ENCODE measurements around the gene KIF1A. TPM values are rescaled to one million over a fixed set of nuclear protein-coding genes. Genes with fewer than 3 reads are reported as not detected.

The KIF1A gene
- total RNA-seq, 1 experiment from 2014 or later: not detected

- intact Hi-C loops (cut with micrococcal nuclease): no loop called here
- no peaks in the 10 kb centered on the region for H3K9me2 ChIP-seq (replicated peaks; ENCODE audit: low read length)
- no peak overlapping the region for H2AFZ ChIP-seq (ENCODE audit: low read length)
- H3K4me2 ChIP-seq (ENCODE audit: low read length): no peak overlapping the region
- no peaks in the 10 kb centered on the region for H3K9me3 ChIP-seq (ENCODE audit: low read length)
- no peak for ATAC-seq
- POLR2A ChIA-PET (ENCODE audit: unreplicated experiment): no interaction called here
- peaks cover 53% of the 10 kb centered on the region for H3K27me3 ChIP-seq (ENCODE audit: low read length)
- no peaks in the 10 kb centered on the region for H3K4me1 ChIP-seq (ENCODE audit: insufficient read depth, low read length)
- no peaks in the 10 kb centered on the region for H4K20me1 ChIP-seq (ENCODE audit: low read length)
- CTCF ChIA-PET: no interaction called here
- H3K36me3 ChIP-seq (ENCODE audit: low read depth, low read length): no peaks in the 10 kb centered on the region
- H3F3A ChIP-seq (ENCODE audit: low read length, unreplicated experiment): no peaks in the 10 kb centered on the region
- no peak overlapping the region for H3K4me3 ChIP-seq (ENCODE audit: low read length)
- H3K79me2 ChIP-seq (ENCODE audit: low read length): no peaks in the 10 kb centered on the region
- no peak for DNase-seq
- no peak overlapping the region for H3K27ac ChIP-seq (ENCODE audit: low read length)
- BruUV-seq (replicated peaks): no TSS peak
- TF ChIP-seq EZH2 (IDR thresholded peaks at IDR 0.05; ENCODE audit: low read length, unreplicated experiment): no peak
- TF ChIP-seq EZH2phosphoT487 (IDR thresholded peaks at IDR 0.05; ENCODE audit: borderline replicate concordance, low read length): no peak
- TF ChIP-seq, protein P1, sequence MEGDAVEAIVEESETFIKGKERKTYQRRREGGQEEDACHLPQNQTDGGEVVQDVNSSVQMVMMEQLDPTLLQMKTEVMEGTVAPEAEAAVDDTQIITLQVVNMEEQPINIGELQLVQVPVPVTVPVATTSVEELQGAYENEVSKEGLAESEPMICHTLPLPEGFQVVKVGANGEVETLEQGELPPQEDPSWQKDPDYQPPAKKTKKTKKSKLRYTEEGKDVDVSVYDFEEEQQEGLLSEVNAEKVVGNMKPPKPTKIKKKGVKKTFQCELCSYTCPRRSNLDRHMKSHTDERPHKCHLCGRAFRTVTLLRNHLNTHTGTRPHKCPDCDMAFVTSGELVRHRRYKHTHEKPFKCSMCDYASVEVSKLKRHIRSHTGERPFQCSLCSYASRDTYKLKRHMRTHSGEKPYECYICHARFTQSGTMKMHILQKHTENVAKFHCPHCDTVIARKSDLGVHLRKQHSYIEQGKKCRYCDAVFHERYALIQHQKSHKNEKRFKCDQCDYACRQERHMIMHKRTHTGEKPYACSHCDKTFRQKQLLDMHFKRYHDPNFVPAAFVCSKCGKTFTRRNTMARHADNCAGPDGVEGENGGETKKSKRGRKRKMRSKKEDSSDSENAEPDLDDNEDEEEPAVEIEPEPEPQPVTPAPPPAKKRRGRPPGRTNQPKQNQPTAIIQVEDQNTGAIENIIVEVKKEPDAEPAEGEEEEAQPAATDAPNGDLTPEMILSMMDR (conservative IDR thresholded peaks at IDR 0.05; ENCODE audit: low read depth, low read length): no peak
- no peak overlapping the region for H3K9ac ChIP-seq (ENCODE audit: low read length)
These were observed 101.0 kb downstream of the KIF1A start for GRCh38 chr2:240718896-240719490.

- Histone ChIP-seq H3K27me3 (ENCODE audit: low read length) (peaks cover 53% of the 10 kb centered on the region), H4K20me1 (ENCODE audit: low read length) (no peaks in the 10 kb centered on the region), H3K4me2 (ENCODE audit: low read length) (no peak overlapping the region), H3F3A (ENCODE audit: low read length, unreplicated experiment) (no peaks in the 10 kb centered on the region), H3K79me2 (ENCODE audit: low read length) (no peaks in the 10 kb centered on the region), H3K27ac (ENCODE audit: low read length) (no peak overlapping the region), H3K9me3 (ENCODE audit: low read length) (no peaks in the 10 kb centered on the region), H3K4me1 (ENCODE audit: insufficient read depth, low read length) (no peaks in the 10 kb centered on the region), H3K9ac (ENCODE audit: low read length) (no peak overlapping the region), H3K4me3 (ENCODE audit: low read length) (no peak overlapping the region), H2AFZ (ENCODE audit: low read length) (no peak overlapping the region), H3K9me2 (replicated peaks; ENCODE audit: low read length) (no peaks in the 10 kb centered on the region), H3K36me3 (ENCODE audit: low read depth, low read length) (no peaks in the 10 kb centered on the region)
- CTCF ChIA-PET: no interaction called here
- no peak for DNase-seq
- ATAC-seq: no peak
- TF ChIP-seq, protein P1 (conservative IDR thresholded peaks at IDR 0.05; ENCODE audit: low read depth, low read length): no peak
- TF ChIP-seq EZH2phosphoT487 (IDR thresholded peaks at IDR 0.05; ENCODE audit: borderline replicate concordance, low read length): no peak
- no peak for TF ChIP-seq EZH2 (IDR thresholded peaks at IDR 0.05; ENCODE audit: low read length, unreplicated experiment)
- POLR2A ChIA-PET (ENCODE audit: unreplicated experiment): no interaction called here
- no TSS peak for BruUV-seq (replicated peaks)
- intact Hi-C loops (cut with micrococcal nuclease): no loop called here
These were observed 102.1 kb downstream of the KIF1A start for GRCh38 chr2:240717681-240718581.

GRCh38 chr2:240717181-240717641 lies 102.8 kb downstream of the KIF1A start:
- no peak for DNase-seq
- Histone ChIP-seq H3K27me3 (ENCODE audit: low read length) (peaks cover 53% of the 10 kb centered on the region), H4K20me1 (ENCODE audit: low read length) (no peaks in the 10 kb centered on the region), H3K4me3 (ENCODE audit: low read length) (no peak overlapping the region), H3K4me1 (ENCODE audit: insufficient read depth, low read length) (no peaks in the 10 kb centered on the region), H2AFZ (ENCODE audit: low read length) (no peak overlapping the region), H3K36me3 (ENCODE audit: low read depth, low read length) (no peaks in the 10 kb centered on the region), H3K9me3 (ENCODE audit: low read length) (no peaks in the 10 kb centered on the region), H3K79me2 (ENCODE audit: low read length) (no peaks in the 10 kb centered on the region), H3K9me2 (replicated peaks; ENCODE audit: low read length) (no peaks in the 10 kb centered on the region), H3K27ac (ENCODE audit: low read length) (no peak overlapping the region), H3K9ac (ENCODE audit: low read length) (no peak overlapping the region), H3K4me2 (ENCODE audit: low read length) (no peak overlapping the region), H3F3A (ENCODE audit: low read length, unreplicated experiment) (no peaks in the 10 kb centered on the region)
- CTCF ChIA-PET: no interaction called here
- intact Hi-C loops (cut with micrococcal nuclease): no loop called here
- TF ChIP-seq EZH2 (IDR thresholded peaks at IDR 0.05; ENCODE audit: low read length, unreplicated experiment) (no peak), EZH2phosphoT487 (IDR thresholded peaks at IDR 0.05; ENCODE audit: borderline replicate concordance, low read length) (no peak)
- TF ChIP-seq, protein P1 (conservative IDR thresholded peaks at IDR 0.05; ENCODE audit: low read depth, low read length): no peak
- no TSS peak for BruUV-seq (replicated peaks)
- ATAC-seq: no peak
- POLR2A ChIA-PET (ENCODE audit: unreplicated experiment): no interaction called here
